Esophagus muscularis mucosa (tissue), 3 donors: Measurements from ENCODE around the gene ADGRF3.
"Not testable (repeated sequence)": the region's sequence is repeated elsewhere in the genome, so short reads cannot be mapped to it uniquely, and the experiment has no call there.

Source experiments
- POLR2A ChIP-seq: fragments of 450-650 bp; IDR thresholded peaks from one replicate; pipeline ENCODE4 v1.6.1; 2017; ENCODE audit warnings: antibody characterized with exemption, moderate library complexity, mild to moderate bottlenecking, low read depth
- TF ChIP-seq, protein P1 (sequence below), 3 experiments: fragments of 200-600 bp in 2 of 3; fragments of 450-650 bp in 1 of 3; sonication (generic) in 2 of 3; IDR thresholded peaks; one replicate each; pipeline ENCODE4 v1.5.1; 2017 to 2019; ENCODE audit warnings: antibody characterized with exemption in 3 of 3, mild to moderate bottlenecking in 2 of 3, moderate library complexity in 1 of 3

DNA sequence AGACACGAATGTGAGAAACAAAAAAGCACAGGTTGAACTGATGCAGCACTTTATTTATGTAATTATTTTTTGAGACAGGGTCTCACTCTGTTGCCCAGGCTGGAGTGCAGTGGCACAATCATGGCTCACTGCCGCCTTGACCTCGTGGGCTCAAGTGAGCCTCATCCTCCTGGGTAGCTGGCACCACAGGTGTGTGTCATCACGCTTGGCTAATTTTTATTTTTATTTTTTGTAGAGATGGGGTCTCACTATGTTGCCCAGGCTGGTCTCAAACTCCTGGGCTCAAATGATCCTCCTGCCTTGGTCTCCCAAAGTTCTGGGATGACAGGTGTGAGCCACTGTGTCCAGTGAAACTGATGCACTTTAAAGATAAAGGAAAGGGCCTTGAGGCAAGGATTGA is 17.5 kb downstream of the ADGRF3 start:
- TF ChIP-seq, protein P1, sequence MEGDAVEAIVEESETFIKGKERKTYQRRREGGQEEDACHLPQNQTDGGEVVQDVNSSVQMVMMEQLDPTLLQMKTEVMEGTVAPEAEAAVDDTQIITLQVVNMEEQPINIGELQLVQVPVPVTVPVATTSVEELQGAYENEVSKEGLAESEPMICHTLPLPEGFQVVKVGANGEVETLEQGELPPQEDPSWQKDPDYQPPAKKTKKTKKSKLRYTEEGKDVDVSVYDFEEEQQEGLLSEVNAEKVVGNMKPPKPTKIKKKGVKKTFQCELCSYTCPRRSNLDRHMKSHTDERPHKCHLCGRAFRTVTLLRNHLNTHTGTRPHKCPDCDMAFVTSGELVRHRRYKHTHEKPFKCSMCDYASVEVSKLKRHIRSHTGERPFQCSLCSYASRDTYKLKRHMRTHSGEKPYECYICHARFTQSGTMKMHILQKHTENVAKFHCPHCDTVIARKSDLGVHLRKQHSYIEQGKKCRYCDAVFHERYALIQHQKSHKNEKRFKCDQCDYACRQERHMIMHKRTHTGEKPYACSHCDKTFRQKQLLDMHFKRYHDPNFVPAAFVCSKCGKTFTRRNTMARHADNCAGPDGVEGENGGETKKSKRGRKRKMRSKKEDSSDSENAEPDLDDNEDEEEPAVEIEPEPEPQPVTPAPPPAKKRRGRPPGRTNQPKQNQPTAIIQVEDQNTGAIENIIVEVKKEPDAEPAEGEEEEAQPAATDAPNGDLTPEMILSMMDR (IDR thresholded peaks at IDR 0.05), result not testable (repeated sequence)
- not testable (repeated sequence) for TF ChIP-seq POLR2A
